Measurements from ENCODE around the gene BMPR1A. TPM values are rescaled to one million over a fixed set of nuclear protein-coding genes. Genes with fewer than 3 reads are reported as not detected.

The BMPR1A gene
- total and polyA plus RNA-seq, 2 donors from 2014 or later, result 7.9 to 37.4 TPM

- Histone ChIP-seq H3K9me3 (ENCODE audit: control insufficient read depth in 2 of 3, insufficient read depth in 1 of 3, low read length in 3 of 3) (no peaks in the 10 kb centered on the region), H3K4me1 (ENCODE audit: control insufficient read depth in 2 of 3, insufficient read depth in 2 of 3, low read depth in 1 of 3, low read length in 3 of 3) (peaks cover 0 to 3% (median 0%) of the 10 kb centered on the region in 3 donors), H3K4me3 (ENCODE audit: low read length in 3 of 3) (no peak overlapping the region), H3K36me3 (ENCODE audit: control insufficient read depth in 2 of 3, insufficient read depth in 3 of 3, low read length in 3 of 3) (peaks cover 0 to 2% (median 0%) of the 10 kb centered on the region in 3 donors), H3K9ac (ENCODE audit: low read length in 3 of 3) (no peak overlapping the region), H3K27ac (ENCODE audit: low read depth in 2 of 2, low read length in 2 of 2) (no peak overlapping the region), H3K27me3 (ENCODE audit: control insufficient read depth, insufficient read depth, low read length) (no peaks in the 10 kb centered on the region)
- DNase-seq (peak in 1 of 5 donors; percentile 32), FAIRE-seq (no peak)
- no peak for TF ChIP-seq CTCF (IDR thresholded peaks at IDR 0.05; ENCODE audit: borderline replicate concordance, extremely low read depth, insufficient read depth)
- intact Hi-C loops (cut with DNase I), result no loop called here
Measured at GRCh38 chr10:86880971-86881370, 124.6 kb downstream of the BMPR1A start.

- H3K27me3 ChIP-seq (ENCODE audit: control insufficient read depth, insufficient read depth, low read length), result no peaks in the 10 kb centered on the region
- DNase-seq (no peak), FAIRE-seq (no peak)
- no peak overlapping the region for H3K9ac ChIP-seq (ENCODE audit: low read length in 3 of 3)
- H3K4me1 ChIP-seq (ENCODE audit: control insufficient read depth in 2 of 3, insufficient read depth in 2 of 3, low read depth in 1 of 3, low read length in 3 of 3), result no peaks in the 10 kb centered on the region
- no peak overlapping the region for H3K4me3 ChIP-seq (ENCODE audit: low read length in 3 of 3)
- H3K36me3 ChIP-seq (ENCODE audit: control insufficient read depth in 2 of 3, insufficient read depth in 3 of 3, low read length in 3 of 3), result peaks cover 0 to 2% (median 0%) of the 10 kb centered on the region in 3 donors
- H3K9me3 ChIP-seq (ENCODE audit: control insufficient read depth in 2 of 3, insufficient read depth in 1 of 3, low read length in 3 of 3), result no peaks in the 10 kb centered on the region
- intact Hi-C loops (cut with DNase I), result no loop called here
- no peak for TF ChIP-seq CTCF (IDR thresholded peaks at IDR 0.05; ENCODE audit: borderline replicate concordance, extremely low read depth, insufficient read depth)
- H3K27ac ChIP-seq (ENCODE audit: low read depth in 2 of 2, low read length in 2 of 2), result no peak overlapping the region
Measured at GRCh38 chr10:86888585-86889381, 132.4 kb downstream of the BMPR1A start.

GRCh38 chr10:86889997-86890396 lies 133.6 kb downstream of the BMPR1A start:
- no peak for DNase-seq
- Histone ChIP-seq H3K4me3 (ENCODE audit: low read length in 3 of 3) (no peak overlapping the region), H3K9me3 (ENCODE audit: control insufficient read depth in 2 of 3, insufficient read depth in 1 of 3, low read length in 3 of 3) (no peaks in the 10 kb centered on the region), H3K36me3 (ENCODE audit: control insufficient read depth in 2 of 3, insufficient read depth in 3 of 3, low read length in 3 of 3) (peaks cover 0 to 3% (median 3%) of the 10 kb centered on the region in 3 donors), H3K9ac (ENCODE audit: low read length in 3 of 3) (no peak overlapping the region), H3K4me1 (ENCODE audit: control insufficient read depth in 2 of 3, insufficient read depth in 2 of 3, low read depth in 1 of 3, low read length in 3 of 3) (no peaks in the 10 kb centered on the region), H3K27me3 (ENCODE audit: control insufficient read depth, insufficient read depth, low read length) (no peaks in the 10 kb centered on the region), H3K27ac (ENCODE audit: low read depth in 2 of 2, low read length in 2 of 2) (no peak overlapping the region)
- TF ChIP-seq CTCF (IDR thresholded peaks at IDR 0.05; ENCODE audit: borderline replicate concordance, extremely low read depth, insufficient read depth), result no peak
- no peak for FAIRE-seq
- intact Hi-C loops (cut with DNase I), result no loop called here
